GM13976 (cell line): ENCODE results near the gene MACROD1.

Experiments used
- DNase-seq: peaks from one replicate; pipeline ENCODE4 v3.0.0; 2012; ENCODE audit warnings: low spot score
- CTCF ChIP-seq: IDR thresholded peaks from 2 replicates; pipeline ENCODE4 v1.5.1; 2012; ENCODE audit warnings: borderline replicate concordance, mild to moderate bottlenecking; ENCODE audit not compliant: insufficient read depth; ENCODE audit errors: extremely low read depth, missing control alignments, control extremely low read depth
- in situ Hi-C: fragments of 300-500 bp; cut with MboI; formaldehyde crosslinking; loops from one replicate; pipeline ENCODE4 v1.12.0; 2022; ENCODE audit warnings: low sequenced_read_pairs, mixed read lengths, inconsistent platforms; ENCODE audit not compliant: unreplicated experiment

The MACROD1 gene

GRCh38 chr11:63997801-63998337, 168.0 kb downstream of the MACROD1 start:
- in situ Hi-C loops: loop anchor here (10.0 to 25.0 kb wide), 2 partner anchors 147 to 289 kb away; partner anchors contain the start of genes BAD, GPR137 and KCNK4
- no peak for TF ChIP-seq CTCF
- no peak for DNase-seq

- no peak for TF ChIP-seq CTCF
- no peak for DNase-seq
- in situ Hi-C loops: loop anchor here (10.0 to 25.0 kb wide), 2 partner anchors 148 to 290 kb away; partner anchors contain the start of genes BAD, GPR137 and KCNK4
Measured at GRCh38 chr11:63997104-63997700, 168.7 kb downstream of the MACROD1 start.

GRCh38 chr11:63996512-63996911, 169.4 kb downstream of the MACROD1 start:
- in situ Hi-C loops: loop anchor here (10.0 to 25.0 kb wide), 2 partner anchors 148 to 291 kb away; partner anchors contain the start of genes BAD, GPR137 and KCNK4

GRCh38 chr11:63993993-63994392, 171.9 kb downstream of the MACROD1 start:
- TF ChIP-seq CTCF: no peak
- no peak for DNase-seq
- in situ Hi-C loops: loop anchor here (10.0 to 25.0 kb wide), 2 partner anchors 151 to 293 kb away; partner anchors contain the start of genes BAD, GPR137 and KCNK4

More at GRCh38 chr11:63996512-63996911, 169.4 kb downstream of the MACROD1 start:
- DNase-seq: no peak
- no peak for TF ChIP-seq CTCF

GRCh38 chr11:63993100-63993499, 172.8 kb downstream of the MACROD1 start:
- DNase-seq: no peak
- in situ Hi-C loops: loop anchor here (10.0 to 25.0 kb wide), 2 partner anchors 152 to 294 kb away; partner anchors contain the start of genes BAD, GPR137 and KCNK4
- no peak for TF ChIP-seq CTCF

- no peak for TF ChIP-seq CTCF
- in situ Hi-C loops: loop anchor here (10.0 to 25.0 kb wide), 2 partner anchors 153 to 296 kb away; partner anchors contain the start of genes BAD, GPR137 and KCNK4
Measured at GRCh38 chr11:63991558-63991957, 174.4 kb downstream of the MACROD1 start.

More at GRCh38 chr11:63991558-63991957, 174.4 kb downstream of the MACROD1 start:
- no peak for DNase-seq
